KBM-7 (cell line): ENCODE measurements around the gene PRKCQ.

Experiments used
- DNase-seq: peaks from one replicate; pipeline ENCODE4 v3.0.0-alpha.2; 2015
- in situ Hi-C: fragments of 300-500 bp; cut with MboI; formaldehyde crosslinking; loops from 2 replicates; pipeline ENCODE4 v1.14.3; 2020; ENCODE audit warnings: low sequenced_read_pairs, low pct_unique_long_range_greater_than_20kb, mixed read lengths

Gene PRKCQ

GRCh38 chr10:6427357-6427959 lies 152.6 kb downstream of the PRKCQ start:
- no peak for DNase-seq
- in situ Hi-C loops: no loop called here

DNA sequence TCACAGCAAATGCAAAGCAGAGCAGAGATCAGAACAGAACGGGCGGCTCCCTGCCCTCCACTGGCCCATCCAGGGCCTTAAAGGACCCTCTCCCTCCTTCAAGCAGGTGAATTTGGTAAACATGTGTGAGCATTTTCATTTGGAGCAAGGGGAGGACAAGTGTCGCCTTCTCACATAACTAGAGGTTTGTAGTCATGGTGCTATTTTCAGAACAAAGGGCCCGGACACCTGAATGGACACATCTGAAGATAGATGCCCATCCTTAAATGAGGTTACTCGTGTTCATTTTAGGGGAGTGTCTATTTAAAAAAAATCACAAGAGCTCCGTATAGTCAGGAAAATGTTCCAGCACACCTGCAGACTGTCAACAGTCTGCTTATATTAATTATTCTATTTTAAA lies 153.8 kb downstream of the PRKCQ start:
- in situ Hi-C loops: no loop called here
- DNase-seq: no peak

DNA sequence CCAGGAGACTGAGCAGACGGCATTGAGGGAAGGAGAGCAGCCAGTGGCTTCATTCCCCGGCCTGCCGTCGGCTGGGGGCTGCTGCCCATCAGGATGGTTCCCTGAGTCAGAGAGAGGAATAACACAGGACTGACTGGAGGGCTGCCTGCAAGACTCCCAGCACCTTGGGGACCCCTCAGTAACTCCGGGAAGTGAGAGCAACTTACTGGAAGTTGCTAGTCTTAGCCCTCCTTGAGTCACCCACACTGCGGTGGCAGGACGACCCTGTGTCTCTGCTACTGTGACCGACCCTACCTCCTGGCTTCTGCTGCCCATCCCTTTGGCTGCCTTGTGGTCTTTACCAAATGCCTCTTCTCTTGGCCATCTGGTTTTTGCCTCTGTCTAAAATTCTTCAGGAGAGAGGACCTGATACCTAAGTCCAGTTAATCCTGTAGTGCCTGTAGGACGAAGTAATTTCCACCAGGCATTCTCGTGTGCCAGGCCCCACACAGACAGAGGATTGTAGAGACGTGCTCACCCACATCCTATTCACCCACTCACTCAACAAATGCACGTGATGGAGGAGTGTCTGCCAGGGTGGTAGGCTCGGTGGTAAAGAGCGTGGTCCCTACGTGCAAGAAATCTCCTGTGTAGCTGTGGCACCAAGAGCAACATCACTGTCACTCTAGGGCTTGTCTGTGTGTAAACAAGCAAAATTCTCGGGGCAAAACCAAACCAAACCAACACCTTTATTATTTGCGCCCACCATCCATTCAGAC lies 156.5 kb downstream of the PRKCQ start:
- in situ Hi-C loops: no loop called here

DNA sequence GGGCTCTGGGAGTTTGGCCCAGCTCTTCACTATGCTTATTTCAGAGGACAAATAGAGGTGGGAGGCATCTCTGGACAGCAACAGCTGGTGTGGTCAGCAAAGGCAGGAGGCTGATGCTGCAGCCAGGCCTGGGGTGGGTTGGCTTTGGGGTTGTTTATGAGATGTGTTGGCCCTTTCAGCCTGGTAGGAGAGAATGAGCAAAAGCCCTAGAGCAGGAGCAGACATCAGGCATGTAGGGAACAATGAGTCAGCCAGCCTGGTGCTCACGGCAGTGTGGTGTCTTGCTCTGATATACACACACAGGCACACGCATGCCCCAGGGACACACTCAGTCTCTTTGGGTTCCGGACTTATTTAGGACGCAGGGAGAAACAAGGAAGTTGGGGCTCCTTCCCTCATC lies 157.1 kb downstream of the PRKCQ start:
- no peak for DNase-seq
- in situ Hi-C loops: no loop called here

More for the DNA sequence above, 156.5 kb downstream of the PRKCQ start:
- DNase-seq: no peak

DNA sequence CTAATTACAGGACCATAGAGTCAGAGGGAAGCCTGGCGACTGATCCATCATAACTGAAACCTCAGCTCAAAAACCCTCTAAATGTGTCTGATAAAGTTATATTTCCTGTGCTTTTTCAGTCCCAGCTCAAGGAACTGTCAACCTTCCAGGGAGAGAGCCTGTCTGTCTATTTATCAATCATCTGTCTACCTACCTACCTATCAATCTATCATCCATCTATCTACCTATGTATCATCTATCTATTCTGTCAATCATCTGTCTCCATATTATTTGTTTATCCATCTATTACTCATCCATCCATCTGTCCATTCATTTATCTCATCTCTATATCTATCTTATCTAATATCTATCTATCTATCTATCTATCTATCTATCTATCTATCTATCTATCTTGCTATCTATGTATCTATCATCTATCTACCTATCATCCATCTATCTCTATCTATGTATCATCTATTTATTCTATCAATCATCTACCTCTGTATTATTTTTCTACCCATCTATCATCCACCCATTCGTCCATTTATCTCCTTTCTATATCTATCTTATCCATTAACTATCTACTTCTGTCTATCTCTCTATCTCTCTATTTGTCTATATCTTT lies 161.4 kb downstream of the PRKCQ start:
- no peak for DNase-seq
- in situ Hi-C loops: loop anchor here (10.0 kb wide), 1 partner anchor 246 kb away; no protein-coding TSS in a partner anchor

DNA sequence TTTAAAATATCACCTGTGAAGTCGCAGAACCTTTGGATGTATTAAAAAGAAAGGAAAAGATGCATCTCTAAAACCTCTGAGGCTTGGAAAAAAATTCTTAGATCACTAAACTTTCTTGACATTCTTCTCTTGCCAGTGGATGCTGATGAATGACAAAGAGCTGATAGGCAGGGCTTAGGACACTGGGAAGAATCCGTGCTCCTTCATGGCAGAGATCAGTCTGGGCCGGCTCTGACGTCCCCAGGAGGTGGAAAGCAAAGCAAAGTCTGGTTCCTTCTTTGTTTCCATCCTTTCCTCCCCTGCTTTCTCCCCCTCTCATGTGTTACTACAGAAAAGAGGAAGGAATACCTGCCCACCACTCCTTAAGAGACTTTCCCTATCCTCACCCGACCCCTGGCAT lies 161.9 kb downstream of the PRKCQ start:
- in situ Hi-C loops: loop anchor here (10.0 kb wide), 1 partner anchor 247 kb away; no protein-coding TSS in a partner anchor
- no peak for DNase-seq

- in situ Hi-C loops: loop anchor here (10.0 kb wide), 1 partner anchor 248 kb away; no protein-coding TSS in a partner anchor
- DNase-seq: peak; percentile 78
Observed at GRCh38 chr10:6416892-6417512, 163.1 kb downstream of the PRKCQ start.

GRCh38 chr10:6411436-6411835 lies 168.6 kb downstream of the PRKCQ start:
- in situ Hi-C loops: loop anchor here (10.0 kb wide), 1 partner anchor 253 kb away; no protein-coding TSS in a partner anchor
- no peak for DNase-seq

GRCh38 chr10:6410830-6411229 lies 169.2 kb downstream of the PRKCQ start:
- DNase-seq: no peak
- in situ Hi-C loops: loop anchor here (10.0 kb wide), 1 partner anchor 254 kb away; no protein-coding TSS in a partner anchor

DNA sequence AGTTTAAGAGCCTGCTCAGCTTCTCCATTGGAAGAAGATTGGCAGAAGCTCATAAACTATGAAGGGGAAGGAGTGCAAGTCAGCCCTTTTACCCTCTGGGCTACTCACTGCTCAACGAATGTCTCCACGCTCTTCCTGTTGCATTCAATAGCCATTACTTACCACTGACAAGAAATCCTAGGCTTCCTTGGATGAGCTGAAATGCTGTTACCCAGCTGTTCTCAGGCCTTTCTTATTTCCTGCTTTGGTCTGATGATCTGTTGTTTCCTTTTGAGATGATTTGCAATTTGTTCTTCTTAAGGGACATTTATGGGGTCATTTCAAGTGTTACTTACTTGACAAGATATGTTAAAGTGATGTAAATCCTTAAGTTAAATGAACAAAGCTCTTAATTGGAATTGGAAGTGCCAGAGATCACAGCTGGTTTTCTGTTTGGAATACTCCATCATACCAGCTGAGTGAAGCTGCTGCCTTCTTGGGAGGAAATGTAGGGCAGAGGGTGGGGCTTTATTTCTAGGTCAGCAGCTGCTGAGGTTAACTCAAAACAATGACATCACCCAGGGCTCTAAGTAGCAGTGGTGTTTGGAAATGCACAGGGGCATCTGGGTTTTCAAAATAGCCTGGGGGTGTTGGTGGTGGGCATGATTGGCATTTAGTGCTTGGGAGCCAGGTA lies 170.0 kb downstream of the PRKCQ start:
- in situ Hi-C loops: loop anchor here (10.0 kb wide), 2 partner anchors 255 to 305 kb away; no protein-coding TSS in a partner anchor
- DNase-seq: peak; percentile 51

DNA sequence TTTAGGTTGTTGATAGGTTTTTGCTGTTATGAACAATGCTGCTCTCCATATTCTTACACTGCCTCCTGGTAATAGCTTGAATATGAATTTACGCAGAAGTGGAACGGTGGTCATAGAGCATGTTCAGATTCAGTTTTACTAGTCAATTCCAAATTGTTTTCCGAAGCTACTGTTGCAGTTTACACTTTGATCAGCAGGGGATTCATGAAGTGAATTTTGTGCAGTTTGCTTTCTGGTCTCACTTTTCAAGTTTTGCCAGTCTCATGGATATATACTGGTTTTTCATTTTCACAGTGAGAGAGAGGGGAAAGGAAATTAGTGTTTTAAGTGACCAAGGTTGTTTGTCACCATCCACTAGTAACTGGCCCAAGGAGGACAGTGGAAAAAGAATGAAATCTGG lies 171.3 kb downstream of the PRKCQ start:
- DNase-seq: no peak
- in situ Hi-C loops: loop anchor here (10.0 kb wide), 1 partner anchor 304 kb away; no protein-coding TSS in a partner anchor

DNA sequence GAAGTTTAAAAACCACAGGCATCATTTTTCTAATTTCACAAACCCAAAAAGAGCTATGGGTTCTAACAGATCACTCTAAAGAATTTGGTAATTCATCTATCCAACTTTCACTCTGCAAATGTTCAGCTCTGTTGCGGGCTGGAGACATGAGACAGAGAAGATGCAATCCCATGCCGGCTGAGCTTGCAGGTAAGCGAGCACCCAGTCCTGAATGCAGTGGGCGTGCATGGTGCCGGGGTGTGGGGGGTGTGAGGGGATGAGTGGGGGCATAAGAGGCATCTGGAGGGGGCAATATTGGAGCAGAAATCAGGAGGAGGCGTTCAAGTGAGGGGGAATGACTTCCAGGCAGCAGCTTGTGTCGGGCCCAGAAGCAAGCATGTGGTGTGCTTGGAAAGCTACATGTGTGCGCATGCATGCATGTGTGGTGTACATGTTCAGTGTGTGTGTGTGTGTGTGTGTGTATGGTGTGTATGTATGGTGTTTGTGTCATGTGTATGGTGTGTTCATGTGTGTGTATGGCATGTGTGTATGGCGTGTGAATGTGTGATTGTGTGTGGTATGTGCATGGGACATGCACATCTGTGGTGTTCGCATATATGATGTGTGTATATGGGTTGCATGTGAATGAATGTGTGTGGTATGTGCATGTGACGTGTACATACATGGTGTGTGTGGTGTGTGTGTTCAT lies 172.9 kb downstream of the PRKCQ start:
- in situ Hi-C loops: loop anchor here (10.0 kb wide), 1 partner anchor 302 kb away; no protein-coding TSS in a partner anchor

DNA sequence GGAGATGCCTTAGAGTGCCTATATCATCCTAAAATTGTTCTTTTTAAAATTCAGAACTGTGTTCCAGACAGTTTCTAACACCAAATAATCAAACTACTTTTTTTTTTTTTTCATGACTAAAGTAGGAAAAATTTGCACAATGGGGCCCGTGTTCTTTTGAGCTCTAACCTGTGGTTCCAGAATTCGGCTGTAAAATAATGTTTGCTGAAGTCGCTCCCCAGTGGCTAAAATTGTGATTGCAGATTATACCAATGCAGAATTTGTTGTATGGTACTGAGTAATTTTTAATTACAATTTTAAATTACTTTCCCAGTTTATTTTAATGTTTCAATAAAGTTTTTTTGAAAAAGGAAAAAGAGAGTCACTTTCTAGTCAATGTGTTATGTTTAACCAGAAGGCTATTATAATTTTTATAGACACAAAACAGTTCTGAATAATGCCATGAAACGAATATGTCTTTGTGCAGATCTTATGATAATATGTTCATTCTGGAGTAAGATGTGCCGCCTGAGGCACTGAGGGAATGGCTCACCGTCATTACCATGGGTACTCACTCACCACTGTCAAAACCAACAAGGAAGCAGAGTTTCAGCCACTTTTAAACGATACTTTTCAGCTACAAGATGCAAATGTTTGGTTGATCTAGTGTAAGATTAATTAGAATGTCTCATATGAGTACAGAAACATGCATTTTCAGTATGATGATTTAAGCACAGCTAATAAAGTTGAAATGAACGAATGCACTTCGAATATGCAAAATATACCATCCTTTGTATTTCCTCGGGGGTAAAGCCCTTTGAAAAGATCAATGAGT lies 173.6 kb downstream of the PRKCQ start:
- in situ Hi-C loops: loop anchor here (10.0 kb wide), 1 partner anchor 302 kb away; no protein-coding TSS in a partner anchor

More for the DNA sequence above, 172.9 kb downstream of the PRKCQ start:
- DNase-seq: no peak

GRCh38 chr10:6405713-6406112 lies 174.4 kb downstream of the PRKCQ start:
- DNase-seq: no peak
- in situ Hi-C loops: loop anchor here (10.0 kb wide), 1 partner anchor 301 kb away; no protein-coding TSS in a partner anchor

More for the DNA sequence above, 173.6 kb downstream of the PRKCQ start:
- peak; percentile 51 for DNase-seq

DNA sequence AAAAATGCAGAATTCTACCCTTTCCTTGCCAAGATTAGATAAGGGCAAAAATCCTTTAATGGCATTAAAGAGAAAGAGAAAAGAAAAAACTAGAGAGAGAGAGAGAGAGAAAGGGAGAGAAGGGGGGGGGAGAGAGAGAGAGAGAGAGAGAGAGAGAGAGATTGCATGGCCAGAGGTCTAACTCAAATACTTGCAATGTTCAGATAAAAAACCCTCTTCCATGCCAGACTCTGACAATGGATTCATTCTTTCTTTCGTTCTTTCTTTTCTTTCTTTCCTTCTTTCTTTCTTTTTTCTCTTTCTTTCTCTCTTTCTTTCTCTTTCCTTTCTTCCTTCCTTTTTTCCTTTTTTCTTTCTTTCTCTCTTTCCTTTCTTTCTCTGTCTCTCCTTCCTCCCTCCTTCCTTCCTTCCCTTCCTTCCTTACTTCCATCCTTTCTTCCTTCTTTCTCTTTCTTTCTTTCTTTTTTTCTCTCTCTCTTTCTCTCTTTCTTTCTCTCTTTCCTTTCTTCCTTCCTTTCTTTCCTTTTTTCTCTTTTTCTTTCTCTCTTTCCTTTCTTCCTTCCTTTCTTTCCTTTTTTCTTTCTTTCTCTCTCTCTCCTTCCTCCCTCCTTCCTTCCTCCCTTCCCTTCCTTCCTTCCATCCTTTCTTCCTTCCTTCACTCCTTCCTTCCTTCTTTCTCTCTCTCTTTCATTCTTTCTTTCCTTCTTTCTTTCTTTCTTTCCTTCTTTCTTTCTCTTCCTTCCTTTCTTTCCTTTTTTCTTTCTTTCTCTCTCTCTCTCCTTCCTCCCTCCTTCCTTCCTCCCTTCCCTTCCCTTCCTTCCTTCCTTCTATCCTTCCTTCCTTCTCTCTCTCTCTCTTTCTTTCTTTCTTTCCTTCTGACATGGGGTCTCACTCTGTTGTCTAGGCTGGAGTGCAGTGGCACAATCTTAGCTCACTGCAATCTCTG lies 175.7 kb downstream of the PRKCQ start:
- in situ Hi-C loops: loop anchor here (10.0 kb wide), 1 partner anchor 300 kb away; no protein-coding TSS in a partner anchor
- no peak for DNase-seq

DNA sequence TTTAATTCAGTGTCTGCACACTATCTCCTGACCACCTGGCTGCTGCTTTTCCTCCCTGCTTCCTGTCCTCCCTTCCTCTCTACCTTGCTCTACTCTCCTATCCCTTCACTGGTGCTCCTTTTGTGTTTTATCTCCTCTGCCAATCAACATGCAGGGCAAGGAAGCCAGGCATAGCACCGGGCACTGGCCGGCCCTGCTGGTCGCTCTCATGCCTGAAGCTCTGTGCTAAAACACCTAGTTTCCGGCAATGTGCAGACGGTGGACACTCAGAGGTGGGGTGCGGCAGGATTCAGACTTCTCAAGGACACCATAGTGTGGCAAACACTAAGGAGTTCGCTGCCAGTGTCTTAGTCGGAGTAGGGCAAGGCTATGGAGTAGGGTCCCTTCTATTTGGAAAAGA lies 177.1 kb downstream of the PRKCQ start:
- DNase-seq: no peak
- in situ Hi-C loops: loop anchor here (10.0 kb wide), 1 partner anchor 298 kb away; no protein-coding TSS in a partner anchor
